Right atrium auricular region (tissue), 2 donors: ENCODE data around the gene ZNF212. TPM values are rescaled to one million over a fixed set of nuclear protein-coding genes. Genes with fewer than 3 reads are reported as not detected.
A peak's percentile ranks its signal among the peaks of the same experiment; 100 is the strongest.

Experiments
- DNase-seq: peaks from one replicate; pipeline ENCODE4 v3.0.0-alpha.2; 2019; ENCODE audit warnings: low spot score
- H3K27ac ChIP-seq, 2 donors: fragments of 200-600 bp; sonication (generic); 1 replicate in 1 of 2; 2 replicates in 1 of 2; pipeline ENCODE4 v1.5.1; 2016 to 2019
- H3K27me3 ChIP-seq, 2 donors: fragments of 200-600 bp; sonication (generic); one replicate each; pipeline versions ENCODE4 v1.5.1 to v1.6.0; 2017 to 2019
- H3K36me3 ChIP-seq: fragments of 200-600 bp; sonication (generic); one replicate; pipeline ENCODE4 v1.5.1; 2016
- H3K4me1 ChIP-seq, 2 donors: fragments of 200-600 bp; sonication (generic); one replicate each; pipeline versions ENCODE4 v1.5.1 to v1.6.0; 2017 to 2019
- H3K4me3 ChIP-seq, 2 donors: fragments of 200-600 bp; sonication (generic); 1 replicate in 1 of 2; 2 replicates in 1 of 2; pipeline ENCODE4 v1.5.1; 2017 to 2019; ENCODE audit warnings: mild to moderate bottlenecking in 1 of 2, moderate library complexity in 1 of 2
- H3K9me3 ChIP-seq, 2 donors: fragments of 200-600 bp; sonication (generic); one replicate each; pipeline ENCODE4 v1.5.1; 2019
- total RNA-seq, 2 donors: library from RNA; depleted of rRNA; stranded (reverse); fragments of >200 nt; gene quantifications; one replicate each; pipeline ENCODE4 v1.1.0, GENCODE V29; 2016
- TF ChIP-seq, protein P1 (sequence below), 2 donors: fragments of 200-600 bp; sonication (generic); IDR thresholded peaks; one replicate each; pipeline ENCODE4 v1.5.1; 2019; ENCODE audit warnings: antibody characterized with exemption in 2 of 2

ZNF212 gene
- 1 to 10 TPM; 2.5 to 3.0 TPM for total RNA-seq

GRCh38 chr7:149239345-149240143 is at the start of gene ZNF212:
TSS of gene ZNF212 (plus strand) at chr7:149239651. CDS start at chr7:149239779, 128 bp downstream.
- peaks cover 0 to 4% of the 10 kb centered on the region in 2 donors for H3K9me3 ChIP-seq
- no peaks in the 10 kb centered on the region for H3K27me3 ChIP-seq
- peaks cover 0 to 20% of the 10 kb centered on the region in 2 donors for H3K4me1 ChIP-seq
- peak; percentile 88 for DNase-seq
- peak within 1 kb of the TSS; percentile 82 to 89 for H3K4me3 ChIP-seq
- H3K36me3 ChIP-seq = no peaks in the 10 kb centered on the region
- TF ChIP-seq, protein P1, sequence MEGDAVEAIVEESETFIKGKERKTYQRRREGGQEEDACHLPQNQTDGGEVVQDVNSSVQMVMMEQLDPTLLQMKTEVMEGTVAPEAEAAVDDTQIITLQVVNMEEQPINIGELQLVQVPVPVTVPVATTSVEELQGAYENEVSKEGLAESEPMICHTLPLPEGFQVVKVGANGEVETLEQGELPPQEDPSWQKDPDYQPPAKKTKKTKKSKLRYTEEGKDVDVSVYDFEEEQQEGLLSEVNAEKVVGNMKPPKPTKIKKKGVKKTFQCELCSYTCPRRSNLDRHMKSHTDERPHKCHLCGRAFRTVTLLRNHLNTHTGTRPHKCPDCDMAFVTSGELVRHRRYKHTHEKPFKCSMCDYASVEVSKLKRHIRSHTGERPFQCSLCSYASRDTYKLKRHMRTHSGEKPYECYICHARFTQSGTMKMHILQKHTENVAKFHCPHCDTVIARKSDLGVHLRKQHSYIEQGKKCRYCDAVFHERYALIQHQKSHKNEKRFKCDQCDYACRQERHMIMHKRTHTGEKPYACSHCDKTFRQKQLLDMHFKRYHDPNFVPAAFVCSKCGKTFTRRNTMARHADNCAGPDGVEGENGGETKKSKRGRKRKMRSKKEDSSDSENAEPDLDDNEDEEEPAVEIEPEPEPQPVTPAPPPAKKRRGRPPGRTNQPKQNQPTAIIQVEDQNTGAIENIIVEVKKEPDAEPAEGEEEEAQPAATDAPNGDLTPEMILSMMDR (IDR thresholded peaks at IDR 0.05) = peak; percentile 68 to 94
- H3K27ac ChIP-seq = peak within 1 kb of the TSS; percentile 63 to 80

- Histone ChIP-seq H3K27ac (no peak overlapping the region), H3K9me3 (no peaks in the 10 kb centered on the region), H3K27me3 (no peaks in the 10 kb centered on the region), H3K36me3 (no peaks in the 10 kb centered on the region), H3K4me3 (no peak overlapping the region), H3K4me1 (peaks cover 0 to 15% of the 10 kb centered on the region in 2 donors)
- TF ChIP-seq, protein P1 (IDR thresholded peaks at IDR 0.05) = no peak
- DNase-seq = no peak
These were observed 47.6 kb upstream of the ZNF212 start for GRCh38 chr7:149191851-149192250.

DNA sequence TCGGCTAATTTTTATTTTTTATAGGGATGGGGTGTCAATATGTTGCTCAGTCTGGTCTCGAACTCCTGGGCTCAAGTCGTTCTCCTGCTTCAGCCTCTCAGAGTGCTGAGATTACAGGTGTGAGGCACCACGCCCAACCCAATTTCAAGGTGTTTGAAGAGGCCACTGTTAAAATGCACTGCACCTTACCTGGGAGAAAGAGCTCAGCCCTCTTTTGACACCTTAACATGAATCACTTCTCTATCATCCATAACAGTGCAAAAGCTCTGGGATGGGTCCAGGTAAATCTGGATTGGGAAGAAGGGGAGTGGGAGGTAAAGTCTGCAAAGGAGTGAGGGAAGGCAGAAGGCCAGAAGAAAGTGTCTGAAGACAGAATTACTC is 44.7 kb upstream of the ZNF212 start:
- no peaks in the 10 kb centered on the region for H3K9me3 ChIP-seq
- peak overlapping the region; percentile 81 to 91 for H3K4me3 ChIP-seq

DNA sequence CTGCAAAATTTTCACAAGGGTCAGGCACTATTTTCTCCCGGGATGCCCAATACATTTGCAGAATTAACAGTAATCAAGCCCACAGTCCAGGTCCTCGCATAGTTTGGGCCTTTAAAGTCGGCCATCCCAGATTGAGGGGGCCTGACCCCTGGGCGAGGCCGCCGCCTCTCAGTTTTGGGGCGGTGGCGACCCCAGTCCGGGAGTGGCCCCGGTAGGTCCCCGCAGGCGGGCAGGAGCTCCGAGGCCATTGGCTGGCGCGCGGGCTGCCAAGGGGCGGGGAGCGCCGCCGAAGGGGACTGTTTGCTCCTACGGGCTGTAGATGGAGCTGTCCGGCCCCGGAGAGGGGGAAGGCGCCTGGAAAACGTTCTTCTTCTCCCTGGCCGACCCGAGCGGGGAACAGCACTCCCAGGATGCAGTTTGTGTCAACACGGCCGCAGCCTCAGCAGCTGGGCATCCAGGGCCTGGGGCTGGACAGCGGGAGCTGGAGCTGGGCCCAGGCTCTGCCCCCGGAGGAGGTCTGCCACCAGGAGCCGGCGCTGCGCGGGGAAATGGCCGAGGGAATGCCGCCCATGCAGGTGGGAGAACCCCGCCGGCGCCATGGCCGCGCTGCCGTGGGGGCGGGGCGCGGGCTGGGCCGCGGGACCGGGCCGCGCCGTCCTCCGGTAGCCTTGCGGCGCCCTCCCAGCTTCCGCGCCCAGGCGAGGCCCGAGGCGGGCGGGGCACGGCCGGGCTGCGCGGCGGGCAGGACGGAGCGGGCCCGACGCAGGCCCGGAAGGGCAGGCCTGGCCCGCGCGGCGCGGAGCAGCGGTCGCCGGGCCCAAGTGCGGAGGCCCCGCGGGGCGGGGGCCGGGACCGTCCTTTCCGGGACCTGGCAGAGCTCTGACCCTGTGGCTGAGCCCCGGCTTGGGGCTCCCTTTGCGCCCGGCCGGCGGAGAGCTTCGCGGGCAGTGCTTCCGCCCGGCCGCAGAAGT is 44.0 kb upstream of the ZNF212 start, which contains the start of gene ZNF282:
ZNF282 (plus strand) TSS at position 367 of the 971 bp plus-strand sequence; CDS start at position 411, 44 bp downstream.
- peaks cover 0 to 27% of the 10 kb centered on the region in 2 donors for H3K4me1 ChIP-seq
- peaks cover 23% of the 10 kb centered on the region for H3K36me3 ChIP-seq
- H3K9me3 ChIP-seq = no peaks in the 10 kb centered on the region
- H3K27ac ChIP-seq = peak within 1 kb of the TSS; percentile 92 to 94
- H3K4me3 ChIP-seq = peak within 1 kb of the TSS; percentile 81 to 91
- peak; percentile 89 for DNase-seq
- TF ChIP-seq, protein P1 (IDR thresholded peaks at IDR 0.05) = peak; percentile 46 to 78
- H3K27me3 ChIP-seq = no peaks in the 10 kb centered on the region

More for the DNA sequence above, 44.7 kb upstream of the ZNF212 start:
- DNase-seq = no peak
- peaks cover 16% of the 10 kb centered on the region for H3K36me3 ChIP-seq
- H3K27ac ChIP-seq = peak overlapping the region; percentile 92 to 94
- no peaks in the 10 kb centered on the region for H3K27me3 ChIP-seq
- H3K4me1 ChIP-seq = peaks cover 0 to 27% of the 10 kb centered on the region in 2 donors
- TF ChIP-seq, protein P1 (IDR thresholded peaks at IDR 0.05) = no peak

GRCh38 chr7:149196151-149196704 is 43.2 kb upstream of the ZNF212 start:
- Histone ChIP-seq H3K4me1 (peaks cover 0 to 27% of the 10 kb centered on the region in 2 donors), H3K27ac (peak overlapping the region; percentile 92 to 94), H3K9me3 (no peaks in the 10 kb centered on the region), H3K27me3 (no peaks in the 10 kb centered on the region), H3K4me3 (peak overlapping the region; percentile 81 to 91), H3K36me3 (peaks cover 30% of the 10 kb centered on the region)
- TF ChIP-seq, protein P1 (IDR thresholded peaks at IDR 0.05) = no peak
- no peak for DNase-seq
